ENCODE data around the gene FARP1.

FARP1 gene

DNA sequence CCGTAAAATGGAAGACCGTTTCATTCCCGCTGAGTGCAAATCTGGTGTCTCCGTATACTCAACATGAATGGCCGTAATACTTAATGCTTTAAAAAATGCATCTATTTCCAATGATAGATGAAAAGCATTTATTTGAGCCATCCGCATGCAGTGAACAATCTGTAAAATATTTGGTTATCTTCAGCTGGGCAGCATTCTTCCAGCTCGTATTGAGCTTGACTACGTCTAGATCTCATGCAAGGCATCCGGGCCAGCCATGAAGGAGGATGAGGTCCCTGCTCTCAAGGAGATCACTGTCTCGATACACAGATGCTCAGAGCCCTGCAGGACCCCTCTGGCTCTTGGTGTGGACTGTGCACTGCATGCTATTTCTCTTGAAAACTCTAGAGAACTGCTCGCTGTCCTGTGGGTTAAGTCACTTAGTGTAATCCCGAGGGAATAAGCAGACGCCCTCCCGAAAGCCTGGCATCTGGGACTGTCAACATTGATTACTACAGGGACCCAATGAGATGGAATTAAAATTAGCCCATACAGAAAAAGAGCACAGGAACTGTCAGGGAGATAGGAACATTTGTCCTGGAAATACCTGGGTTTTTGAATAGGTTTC lies 146.5 kb downstream of the FARP1 start:
- DNase-seq (ENCODE audit: low spot score) = no peak

DNA sequence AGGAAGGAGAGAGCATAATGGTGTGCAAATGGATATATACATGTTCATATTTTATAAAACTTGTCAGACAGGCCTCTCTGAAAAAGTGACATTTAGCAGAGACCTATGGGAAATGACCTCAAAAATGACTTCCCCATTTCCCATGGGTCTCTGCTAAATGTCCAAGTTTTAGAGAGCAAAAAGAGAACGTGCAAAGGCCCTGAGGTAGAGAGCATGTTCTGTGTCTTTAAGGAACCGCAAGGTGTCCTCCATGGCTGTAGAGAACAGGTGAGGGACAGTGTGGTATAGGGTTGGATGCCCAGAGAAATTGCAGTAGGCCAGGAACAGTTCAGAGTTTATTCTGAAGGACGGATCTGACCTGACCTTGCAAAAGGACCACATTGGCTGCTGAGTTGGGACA lies 147.4 kb downstream of the FARP1 start:
- no peak for DNase-seq (ENCODE audit: low spot score)

DNA sequence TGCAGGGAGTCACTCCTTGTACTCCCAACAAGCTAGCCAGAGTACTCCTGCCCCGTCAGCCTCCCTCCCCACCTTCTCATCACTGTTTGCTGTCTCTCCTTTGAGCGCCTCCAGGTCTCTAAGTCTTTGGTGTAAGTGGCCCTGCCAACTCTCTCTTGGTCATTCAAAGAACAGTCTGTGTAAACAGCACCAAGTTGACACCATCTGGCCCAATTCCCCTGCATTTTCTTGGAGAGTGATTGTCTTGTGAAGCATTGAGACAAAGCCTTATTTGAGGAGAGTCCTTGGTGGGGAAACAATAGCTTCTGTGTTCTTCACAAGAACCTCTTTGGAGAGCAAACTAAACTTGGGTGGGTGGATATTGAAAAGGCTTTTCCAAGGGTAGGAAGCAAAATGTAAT lies 148.8 kb downstream of the FARP1 start:
- no peak for DNase-seq (ENCODE audit: low spot score)

DNA sequence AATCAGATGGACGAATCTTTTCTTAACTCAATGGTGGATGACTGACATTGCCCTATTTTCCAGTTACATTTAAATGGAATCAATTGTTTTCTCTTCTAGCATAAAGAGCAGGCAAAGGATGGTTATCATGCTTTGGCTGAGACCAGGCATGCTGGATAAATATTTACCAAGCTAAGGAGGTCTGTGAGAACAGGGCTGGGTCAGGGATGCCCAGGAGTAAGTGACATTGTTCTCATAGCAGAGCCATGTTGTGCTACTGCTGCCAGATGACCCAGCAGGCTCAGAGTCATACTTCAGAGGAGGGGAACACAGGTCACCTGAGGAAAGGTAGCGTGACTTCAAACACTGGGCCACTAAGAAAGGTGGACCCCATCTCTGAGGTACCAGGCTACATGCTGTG lies 150.2 kb downstream of the FARP1 start:
- DNase-seq (ENCODE audit: low spot score) = no peak

DNA sequence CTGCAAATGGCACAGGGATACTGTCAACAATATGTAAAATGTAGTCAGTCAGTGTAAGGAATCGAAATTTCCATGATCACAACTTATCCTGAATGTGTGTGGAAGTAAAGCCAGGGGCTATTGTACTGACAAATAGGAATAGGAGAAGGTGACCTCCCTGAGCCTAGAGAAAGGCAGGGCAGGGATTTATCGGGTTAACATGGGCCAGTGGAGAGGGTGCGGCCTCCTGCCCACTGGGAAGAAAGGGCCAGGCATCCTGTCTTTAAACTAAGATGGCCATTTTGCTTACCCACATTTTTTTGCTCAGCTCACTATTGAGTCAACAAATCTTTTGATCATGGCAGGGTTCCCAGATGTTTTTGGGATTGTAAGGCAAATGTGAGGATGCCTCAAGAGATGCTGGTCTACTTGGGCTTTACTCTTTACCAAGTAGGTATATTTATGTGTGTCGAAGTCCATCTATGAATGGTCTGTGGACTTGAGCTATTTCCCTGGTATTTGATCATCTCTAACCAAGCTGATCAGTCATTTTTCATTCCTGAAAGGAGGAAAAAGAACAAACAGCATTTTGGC lies 150.8 kb downstream of the FARP1 start:
- no peak for DNase-seq (ENCODE audit: low spot score)

DNA sequence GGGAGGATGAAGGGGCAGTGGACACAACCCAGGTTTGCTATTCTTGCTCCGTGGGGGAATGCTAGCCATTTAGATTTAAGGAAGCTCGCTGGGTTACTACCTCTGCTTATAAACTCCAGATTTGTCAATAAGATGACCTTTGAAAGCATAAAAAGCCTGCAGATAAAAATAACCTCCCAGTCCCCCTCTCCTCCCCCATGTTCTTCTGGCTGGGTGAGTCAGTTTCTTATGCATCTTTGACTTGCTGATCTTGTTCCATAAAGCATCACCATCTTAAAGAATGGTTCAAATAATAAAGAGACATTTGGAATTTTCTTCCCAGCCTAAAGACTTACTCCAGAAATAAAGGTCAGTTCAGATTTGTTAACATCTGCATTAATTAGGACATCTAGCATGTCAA lies 152.5 kb downstream of the FARP1 start:
- DNase-seq (ENCODE audit: low spot score) = no peak

DNA sequence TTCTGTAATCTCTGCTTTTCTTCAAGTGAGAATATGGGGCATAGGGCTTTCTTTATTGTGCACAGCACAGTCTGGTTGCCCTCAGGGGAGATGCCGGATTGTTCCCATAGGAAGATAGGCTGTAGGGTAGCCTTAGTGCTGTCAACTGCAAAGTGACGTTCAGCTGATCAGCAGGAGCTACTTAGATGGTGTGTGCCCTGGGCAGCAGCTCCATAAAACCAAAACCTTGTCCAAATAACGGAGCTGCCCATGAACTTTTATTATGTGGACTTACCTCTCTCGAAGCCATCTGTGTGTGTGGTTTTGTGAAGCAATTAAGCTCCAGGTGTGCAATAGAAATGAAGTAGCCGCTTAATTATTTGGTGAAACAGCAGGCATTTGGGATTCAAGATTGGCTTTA lies 154.2 kb downstream of the FARP1 start:
- no peak for DNase-seq (ENCODE audit: low spot score)

DNA sequence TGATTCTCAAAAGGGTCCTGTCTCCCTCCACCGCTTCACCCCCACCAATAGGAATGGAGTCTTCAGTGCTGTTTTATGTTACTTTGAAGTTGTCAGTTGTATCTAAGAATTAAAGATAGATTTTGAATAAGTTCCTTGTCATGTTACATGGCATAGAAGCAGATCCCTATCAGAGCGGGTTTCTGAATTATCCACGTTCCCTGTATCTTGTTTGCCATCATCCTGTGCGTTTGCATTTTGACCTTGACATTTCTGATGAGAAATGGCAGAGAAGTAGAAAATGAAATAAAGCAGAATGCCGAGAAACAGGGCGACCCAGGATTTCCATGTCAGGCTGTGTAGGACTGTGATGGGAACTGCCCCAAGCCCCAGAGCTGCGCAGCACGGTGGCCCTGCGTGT lies 154.9 kb downstream of the FARP1 start:
- DNase-seq (ENCODE audit: low spot score) = no peak

DNA sequence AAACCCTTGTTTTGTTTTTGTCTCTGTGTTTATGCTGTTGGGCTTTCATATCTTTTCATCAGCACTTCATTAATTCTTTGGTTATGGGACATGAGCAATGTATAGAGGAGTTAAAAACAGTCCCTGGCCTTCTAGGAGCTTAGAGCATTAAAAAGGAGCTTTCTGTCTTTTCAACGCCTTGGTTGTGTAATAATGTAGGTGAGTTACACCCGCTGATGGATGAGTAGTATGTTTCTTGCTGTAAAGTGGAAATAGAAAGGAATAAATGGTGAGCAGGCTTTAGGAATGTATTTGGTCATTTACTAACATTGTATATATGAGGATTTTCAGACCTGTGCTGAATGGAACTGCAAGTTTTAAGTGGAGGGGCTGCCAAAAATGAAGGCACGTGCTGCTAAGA lies 155.7 kb downstream of the FARP1 start:
- DNase-seq (ENCODE audit: low spot score) = no peak

DNA sequence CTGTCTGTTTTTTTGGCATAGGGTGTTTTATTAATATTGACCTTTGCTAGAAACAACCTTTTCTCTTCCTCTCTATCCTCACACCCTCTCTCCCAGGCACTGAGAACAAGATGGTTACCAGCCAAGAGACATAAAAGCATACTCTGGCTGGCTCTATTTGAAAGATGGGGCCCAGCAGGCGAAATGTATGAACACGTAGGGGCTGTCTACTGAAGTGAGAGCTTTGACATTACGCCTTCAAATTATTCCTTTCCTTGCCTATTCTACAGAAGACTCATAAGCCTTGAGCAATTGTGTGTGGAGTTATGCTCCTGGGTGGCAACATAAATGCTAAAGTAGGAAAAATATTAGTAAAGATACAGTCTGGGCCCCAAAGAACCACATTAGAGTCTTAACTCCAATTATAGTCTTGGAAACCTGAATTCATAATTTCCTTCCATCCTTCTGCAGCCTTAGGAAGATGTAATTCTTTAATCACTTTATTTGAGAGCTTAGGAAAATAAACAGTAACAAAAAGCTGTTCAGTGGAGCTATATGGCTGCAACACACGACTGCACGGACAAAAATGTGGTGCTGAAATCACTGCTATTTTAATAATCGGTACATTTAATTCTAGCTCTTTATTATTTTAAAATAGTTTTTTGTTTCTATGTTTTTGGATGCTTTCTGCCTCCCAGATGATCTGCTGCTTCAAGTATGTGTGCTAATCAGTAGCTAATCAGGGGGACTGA lies 156.5 kb downstream of the FARP1 start:
- no peak for DNase-seq (ENCODE audit: low spot score)

DNA sequence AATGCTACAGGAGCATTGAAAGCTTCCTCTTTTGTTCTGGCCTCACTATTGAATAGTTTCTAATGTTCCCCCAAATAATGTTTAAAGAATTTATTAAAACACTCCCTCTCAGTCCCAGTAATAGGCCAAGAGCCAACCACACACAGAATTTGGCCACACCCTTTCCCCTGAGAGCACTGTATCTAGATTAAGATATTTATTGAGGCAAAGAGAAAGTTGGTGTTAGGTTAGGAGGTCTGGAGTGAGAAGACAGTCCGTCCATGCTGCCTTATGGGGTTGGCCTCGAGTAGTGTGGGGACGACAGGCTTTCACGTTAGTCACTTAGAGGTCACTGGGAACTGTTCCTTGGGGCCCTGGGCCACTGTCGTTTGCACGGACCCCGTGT lies 157.1 kb downstream of the FARP1 start:
- DNase-seq (ENCODE audit: low spot score) = no peak

DNA sequence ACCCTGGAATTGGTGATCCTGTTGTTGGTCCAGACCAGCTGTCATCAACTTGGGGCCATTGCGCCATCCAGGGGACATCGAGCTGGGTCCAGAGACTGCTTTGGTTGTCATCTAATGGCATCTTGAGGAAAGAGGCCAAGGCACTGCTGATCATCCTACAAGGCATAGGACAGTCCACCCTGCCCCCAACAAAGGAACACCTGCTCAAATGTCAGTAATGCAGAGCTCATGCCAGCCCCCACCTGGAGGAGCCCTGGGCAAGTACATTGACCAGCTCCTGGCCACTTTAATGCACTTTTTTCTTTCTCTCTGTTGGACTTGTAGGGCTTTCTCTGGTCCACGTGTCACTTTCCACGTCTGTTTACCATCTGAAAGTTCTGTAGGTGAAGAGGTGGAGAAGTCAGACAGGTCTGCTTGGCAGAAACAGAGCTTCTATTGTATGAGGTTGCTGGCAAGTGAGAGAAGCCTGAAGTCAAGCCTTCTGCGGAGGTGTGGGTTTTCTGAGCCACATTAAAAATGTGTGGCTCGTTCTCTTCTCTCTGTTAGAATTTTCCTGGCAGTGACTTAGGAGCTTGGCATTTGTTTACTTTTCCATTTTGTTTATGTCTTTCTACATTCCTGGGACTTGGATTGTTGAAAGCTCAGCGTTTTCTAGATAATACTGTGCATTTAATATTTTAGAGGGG lies 158.2 kb downstream of the FARP1 start:
- DNase-seq (ENCODE audit: low spot score) = no peak

DNA sequence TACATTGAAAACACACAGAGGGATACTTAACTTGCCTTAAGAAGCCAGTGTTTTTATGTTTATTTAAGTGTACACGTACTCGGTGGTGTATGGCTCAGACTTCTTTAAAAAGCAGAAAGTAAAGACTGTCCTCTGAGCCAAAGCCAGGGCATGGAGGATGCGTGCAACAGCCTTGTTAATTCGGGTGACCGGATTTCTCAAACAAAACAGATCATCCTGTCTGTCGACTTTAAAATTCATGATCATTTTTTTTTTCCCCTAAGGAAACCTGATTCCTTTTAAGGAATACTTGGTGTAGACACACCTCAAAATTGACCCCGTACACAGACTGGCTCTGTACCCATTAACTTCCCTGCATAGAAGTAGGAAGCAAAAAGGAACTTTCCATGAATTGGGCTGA lies 158.8 kb downstream of the FARP1 start:
- DNase-seq (ENCODE audit: low spot score) = no peak

DNA sequence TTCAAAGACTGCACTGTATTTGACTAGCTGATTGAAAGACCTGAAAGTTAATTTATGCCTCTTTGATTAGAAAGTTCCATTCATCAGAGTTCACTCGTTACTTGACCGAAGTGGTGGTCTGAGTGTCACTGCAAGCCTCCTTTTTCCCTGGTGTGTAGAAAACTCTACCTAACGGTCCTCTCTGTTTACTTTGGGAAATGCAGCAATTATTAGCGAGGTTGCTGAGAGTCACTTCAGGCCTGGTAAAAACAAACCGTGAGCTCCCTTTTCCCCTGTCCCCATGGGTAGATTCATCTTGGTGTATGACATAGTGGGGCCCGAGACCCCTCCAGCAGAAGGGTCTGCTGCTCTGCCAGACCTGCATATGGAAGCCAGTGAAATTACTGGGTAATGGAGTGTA lies 161.0 kb downstream of the FARP1 start:
- no peak for DNase-seq (ENCODE audit: low spot score)

DNA sequence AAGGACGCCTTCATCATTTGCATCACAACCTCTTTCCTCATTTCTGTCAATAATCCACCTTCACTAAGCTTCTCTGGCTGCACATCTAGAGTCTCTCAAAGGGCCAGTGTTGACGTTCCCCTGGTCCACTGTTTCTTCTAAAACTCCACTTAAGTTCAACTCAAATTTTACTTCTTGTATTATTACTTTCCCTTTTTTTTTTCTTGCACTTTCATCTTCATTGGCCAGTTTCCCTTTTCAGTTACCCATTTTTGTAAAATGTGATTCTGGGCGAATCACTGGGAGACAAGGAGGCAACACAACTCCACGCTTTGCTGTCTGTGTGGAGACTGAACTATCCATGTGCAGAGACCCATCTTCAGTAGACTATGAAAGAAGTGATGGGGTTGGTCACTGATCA lies 162.8 kb downstream of the FARP1 start:
- no peak for DNase-seq (ENCODE audit: low spot score)

DNA sequence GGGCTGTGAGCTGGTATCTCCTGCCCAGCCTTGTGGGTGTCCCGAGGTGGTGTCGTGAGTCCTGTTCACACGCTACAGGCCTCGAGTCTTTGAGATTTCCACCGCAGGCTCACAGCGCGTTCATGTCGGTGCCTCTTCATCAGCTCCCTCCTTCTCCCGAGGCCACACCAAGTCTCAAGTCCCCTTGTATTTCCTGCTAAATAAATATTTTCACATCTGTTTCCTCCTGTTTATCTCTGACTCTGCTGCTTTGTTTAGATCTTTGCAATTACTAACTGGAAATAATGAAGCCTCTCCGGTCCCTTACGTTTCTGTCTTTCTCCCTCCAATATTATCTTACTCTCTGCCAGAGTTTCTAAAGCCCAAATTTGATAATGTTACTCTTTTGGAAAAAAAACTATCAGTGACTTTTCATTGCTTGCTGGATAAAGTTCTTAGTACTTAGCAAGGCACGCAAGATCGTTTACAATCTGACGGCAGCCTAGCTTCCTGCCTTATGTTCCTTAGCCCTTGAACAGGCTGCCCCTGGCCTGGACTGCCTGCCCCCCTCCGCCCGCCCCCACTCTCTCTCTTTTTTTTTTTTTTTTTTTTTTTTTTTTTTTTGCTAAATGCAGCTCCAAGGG lies 164.7 kb downstream of the FARP1 start:
- no peak for DNase-seq (ENCODE audit: low spot score)

DNA sequence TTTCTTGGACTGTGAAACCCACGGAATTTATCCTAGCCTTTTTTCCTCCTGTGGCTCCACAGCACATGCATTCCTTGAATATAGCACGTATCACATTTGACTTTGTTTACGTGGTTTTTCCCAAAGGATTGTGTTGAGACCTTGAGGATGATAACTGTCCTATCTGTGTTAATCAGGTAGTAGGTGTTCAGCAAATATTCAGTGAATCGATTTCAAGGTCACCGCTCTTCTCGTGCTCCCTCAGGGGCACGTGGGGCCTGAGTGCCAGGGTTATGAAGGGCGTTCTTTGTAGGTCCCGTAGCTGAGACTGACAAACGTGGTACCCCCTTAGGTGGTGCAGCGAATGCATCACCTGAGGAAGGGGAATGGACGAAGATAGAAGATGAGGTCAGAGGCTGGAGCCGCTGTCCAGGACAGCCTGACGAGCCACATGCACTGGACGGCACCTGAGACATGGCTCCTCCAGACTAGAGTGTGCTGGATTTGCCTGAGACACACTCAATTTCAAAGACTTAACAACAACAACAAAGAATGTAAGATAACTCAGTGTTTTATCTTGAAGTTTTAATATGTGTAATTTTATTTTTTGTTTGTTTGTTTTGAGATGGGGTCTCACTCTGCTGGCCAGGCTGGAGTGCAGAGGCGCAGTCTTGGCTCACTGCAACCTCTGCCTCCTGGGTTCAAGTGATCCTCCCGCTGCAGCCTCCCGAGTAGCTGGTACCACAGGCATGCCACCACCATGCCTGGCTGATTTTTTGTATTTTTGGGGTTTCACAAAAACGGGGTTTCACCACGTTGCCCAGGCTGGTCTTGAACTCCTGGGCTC lies 165.4 kb downstream of the FARP1 start:
- no peak for DNase-seq (ENCODE audit: low spot score)

DNA sequence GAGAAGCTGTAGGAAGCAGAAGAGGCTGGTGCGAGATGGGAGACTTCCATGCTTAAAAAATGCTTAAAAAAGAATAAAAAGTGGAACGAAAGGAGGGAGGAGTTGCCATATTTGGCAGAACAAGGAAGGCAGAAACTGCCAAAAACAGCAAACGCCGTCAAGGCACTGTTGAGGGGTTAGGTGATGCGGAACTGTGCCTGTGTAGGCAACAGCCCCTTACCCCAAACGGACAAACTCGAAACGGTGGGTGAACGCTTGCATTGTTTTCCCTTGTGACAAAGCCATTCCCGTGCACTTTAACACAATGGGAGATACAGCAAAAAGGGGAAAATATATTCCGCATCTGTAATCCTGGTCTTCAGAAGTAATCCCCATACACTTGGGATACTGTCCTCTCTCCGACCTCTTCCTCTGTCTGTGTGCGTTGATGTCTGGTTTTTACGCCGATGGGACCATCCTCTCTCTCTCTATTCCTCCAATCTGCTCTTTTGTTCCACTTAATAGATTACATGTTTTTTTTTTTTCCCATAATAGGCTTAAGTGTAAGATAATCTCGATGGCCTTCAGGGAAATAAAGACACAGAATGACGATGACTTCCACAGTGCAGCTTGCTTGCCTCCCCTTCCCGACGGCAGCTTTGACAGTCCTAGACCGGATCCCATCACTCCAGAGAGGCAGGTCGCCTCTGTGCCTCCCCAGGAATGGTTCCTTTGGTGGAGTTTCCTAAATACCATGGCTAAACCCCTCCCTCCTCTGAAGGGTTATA lies 166.9 kb downstream of the FARP1 start:
- DNase-seq (ENCODE audit: low spot score) = no peak

DNA sequence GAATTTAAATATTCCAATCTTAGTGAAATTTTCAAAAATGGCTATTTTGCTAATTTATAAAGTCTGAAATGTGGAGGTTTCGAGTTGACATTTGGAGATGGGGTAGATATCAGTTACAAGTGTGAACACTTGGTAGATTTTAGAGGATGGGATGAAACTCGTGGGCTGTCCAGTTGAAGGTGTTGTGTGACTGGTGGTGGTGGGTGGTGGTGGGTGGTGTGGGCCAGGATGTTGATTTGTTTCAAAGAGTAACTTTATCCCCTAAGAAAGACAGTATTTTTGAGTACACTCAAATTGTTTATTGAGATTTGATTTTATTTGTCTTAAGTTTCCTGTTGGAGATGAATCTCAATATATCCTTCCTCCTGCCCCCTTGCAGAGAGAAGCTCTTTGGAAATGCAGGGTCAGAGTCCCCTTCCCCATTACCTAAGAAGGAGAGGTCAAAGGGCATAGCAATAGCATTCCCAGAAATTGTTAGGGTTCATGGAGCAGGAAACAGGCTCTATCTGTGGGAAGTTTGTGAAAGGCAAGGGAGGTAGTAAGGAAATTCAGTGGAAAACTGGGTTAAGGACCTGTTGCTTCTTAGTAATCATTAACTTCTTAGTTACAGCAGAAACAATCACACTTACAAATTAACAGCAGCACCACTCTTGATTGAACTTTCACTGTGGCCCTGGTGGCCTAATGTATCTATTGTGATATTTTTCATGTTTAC lies 167.7 kb downstream of the FARP1 start:
- no peak for DNase-seq (ENCODE audit: low spot score)

DNA sequence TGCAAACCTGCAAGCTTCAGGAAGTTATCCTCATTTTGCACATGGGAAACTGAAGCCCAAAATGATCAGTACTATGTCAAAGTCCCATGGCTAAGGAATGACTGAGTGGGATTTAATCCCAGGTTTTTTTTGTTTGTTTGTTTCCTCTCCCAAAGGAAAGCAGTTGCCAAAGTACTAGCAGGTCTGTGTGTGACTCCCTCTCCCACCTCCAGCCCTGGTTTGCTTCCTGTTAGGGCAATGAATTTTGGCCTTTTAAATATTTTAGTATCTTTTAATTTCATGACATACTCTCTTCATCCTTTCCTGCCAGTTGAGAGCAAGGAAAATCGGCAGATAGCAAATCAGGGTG lies 168.3 kb downstream of the FARP1 start:
- DNase-seq (ENCODE audit: low spot score) = no peak

DNA sequence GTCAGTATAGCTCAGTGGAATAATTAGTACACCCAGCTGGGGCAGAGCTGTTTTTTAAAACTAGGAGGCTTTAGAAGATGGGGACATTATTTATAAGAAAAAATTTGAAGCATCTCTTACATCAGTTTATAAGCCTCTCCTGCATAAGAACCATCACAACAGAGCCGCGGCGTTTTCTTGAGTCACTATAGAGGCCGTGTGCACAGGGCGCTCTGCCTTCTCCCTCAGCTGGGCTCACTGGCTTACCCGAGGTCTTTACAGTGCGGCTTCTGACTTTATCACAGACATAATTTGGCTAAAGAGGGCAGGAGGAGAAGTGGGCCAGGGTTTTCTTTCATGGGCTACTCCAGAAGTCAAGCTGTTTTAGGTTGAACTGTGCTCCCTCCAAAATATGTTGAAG lies 169.7 kb downstream of the FARP1 start:
- DNase-seq (ENCODE audit: low spot score) = no peak
